Measurements from ENCODE around the gene TLN1.

Gene TLN1

GRCh38 chr9:35755071-35755470 is 23.1 kb upstream of the TLN1 start:
- DNase-seq: no peak

- DNase-seq: no peak
Measured at GRCh38 chr9:35754264-35754663, 22.3 kb upstream of the TLN1 start, which contains the start of gene MSMP. MSMP (minus strand) TSS chr9:35754276; CDS start chr9:35754129, 147 bp downstream.

GRCh38 chr9:35753466-35753865 is 21.5 kb upstream of the TLN1 start:
- no peak for DNase-seq

- DNase-seq: no peak
Measured at GRCh38 chr9:35750256-35750531, 18.2 kb upstream of the TLN1 start.

- DNase-seq: no peak
Measured at GRCh38 chr9:35749515-35750255, 17.7 kb upstream of the TLN1 start.

- DNase-seq: peak; percentile 52
Measured at GRCh38 chr9:35748858-35749514, 17.0 kb upstream of the TLN1 start, which contains the start of the genes GBA2 and RGP1. GBA2 (minus strand) TSS chr9:35749228; CDS start chr9:35748704, 524 bp downstream. RGP1 (plus strand) TSS chr9:35749287; CDS start chr9:35749756, 469 bp downstream.

GRCh38 chr9:35748242-35748857 is 16.4 kb upstream of the TLN1 start:
- DNase-seq: no peak

- no peak for DNase-seq
Measured at GRCh38 chr9:35746583-35746982, 14.6 kb upstream of the TLN1 start.

- DNase-seq: no peak
Measured at GRCh38 chr9:35745569-35745968, 13.6 kb upstream of the TLN1 start.

GRCh38 chr9:35743880-35744518 is 12.0 kb upstream of the TLN1 start:
- DNase-seq: no peak

- DNase-seq: no peak
Measured at GRCh38 chr9:35743452-35743851, 11.5 kb upstream of the TLN1 start.

- DNase-seq: no peak
Measured at GRCh38 chr9:35741740-35742139, 9.7 kb upstream of the TLN1 start.

- DNase-seq: no peak
Measured at GRCh38 chr9:35740243-35740642, 8.2 kb upstream of the TLN1 start.

GRCh38 chr9:35738924-35739323 is 6.9 kb upstream of the TLN1 start:
- no peak for DNase-seq

- DNase-seq: no peak
Measured at GRCh38 chr9:35738186-35738585, 6.2 kb upstream of the TLN1 start.

GRCh38 chr9:35737143-35737542 is 5.1 kb upstream of the TLN1 start:
- no peak for DNase-seq

- peak; percentile 63 for DNase-seq
Measured at GRCh38 chr9:35736201-35736633, 4.2 kb upstream of the TLN1 start.

- no peak for DNase-seq
Measured at GRCh38 chr9:35734096-35734495, 2.1 kb upstream of the TLN1 start.

GRCh38 chr9:35732800-35733541 is 976 bp upstream of the TLN1 start:
- peak; percentile 51 for DNase-seq

- DNase-seq: no peak
Measured at GRCh38 chr9:35731415-35732184, 395 bp downstream of the TLN1 start.

- no peak for DNase-seq
Measured at GRCh38 chr9:35730486-35730854, 1.5 kb downstream of the TLN1 start.
